RWPE2 (cell line): ENCODE results near the gene TLL2.

Source experiments
- ATAC-seq: fragments of 200-7000 bp; cut with Tn5 transposase; 3 replicates; pipeline ENCODE4 v1.9.1; 2021; ENCODE audit warnings: low read depth
- DNase-seq: peaks from one replicate; pipeline ENCODE4 v3.0.0-alpha.2; 2020; ENCODE audit warnings: low spot score
- H3K27ac ChIP-seq: fragments of 450-650 bp; 2 replicates; pipeline ENCODE4 v1.5.1; 2017; ENCODE audit warnings: mild to moderate bottlenecking; ENCODE audit not compliant: poor library complexity, severe bottlenecking
- H3K27me3 ChIP-seq: fragments of 250-450 bp; sonication (Bioruptor Pico); 2 replicates; pipeline ENCODE4 v1.5.1; 2021; ENCODE audit warnings: mild to moderate bottlenecking, moderate library complexity; ENCODE audit not compliant: insufficient read depth, poor library complexity, severe bottlenecking
- H3K36me3 ChIP-seq: fragments of 250-450 bp; sonication (Bioruptor Pico); 2 replicates; pipeline ENCODE4 v1.5.1; 2020; ENCODE audit warnings: low read depth, mild to moderate bottlenecking, moderate library complexity
- H3K4me1 ChIP-seq: fragments of 250-450 bp; sonication (Bioruptor Pico); 2 replicates; pipeline ENCODE4 v1.5.1; 2021; ENCODE audit warnings: mild to moderate bottlenecking, moderate library complexity; ENCODE audit not compliant: insufficient read depth, poor library complexity, severe bottlenecking
- H3K4me3 ChIP-seq: fragments of 250-450 bp; sonication (Bioruptor Pico); 2 replicates; pipeline ENCODE4 v1.5.1; 2021; ENCODE audit warnings: mild to moderate bottlenecking, moderate library complexity; ENCODE audit not compliant: severe bottlenecking
- H3K9me3 ChIP-seq: fragments of 250-450 bp; sonication (Bioruptor Pico); 2 replicates; pipeline ENCODE4 v1.5.1; 2021; ENCODE audit warnings: mild to moderate bottlenecking, moderate library complexity; ENCODE audit not compliant: severe bottlenecking
- TF ChIP-seq, protein P1 (sequence below): fragments of 450-650 bp; IDR thresholded peaks from one replicate; pipeline ENCODE4 v1.5.1; 2017; ENCODE audit warnings: mild to moderate bottlenecking, moderate library complexity; ENCODE audit not compliant: poor library complexity, severe bottlenecking

TLL2 gene

DNA sequence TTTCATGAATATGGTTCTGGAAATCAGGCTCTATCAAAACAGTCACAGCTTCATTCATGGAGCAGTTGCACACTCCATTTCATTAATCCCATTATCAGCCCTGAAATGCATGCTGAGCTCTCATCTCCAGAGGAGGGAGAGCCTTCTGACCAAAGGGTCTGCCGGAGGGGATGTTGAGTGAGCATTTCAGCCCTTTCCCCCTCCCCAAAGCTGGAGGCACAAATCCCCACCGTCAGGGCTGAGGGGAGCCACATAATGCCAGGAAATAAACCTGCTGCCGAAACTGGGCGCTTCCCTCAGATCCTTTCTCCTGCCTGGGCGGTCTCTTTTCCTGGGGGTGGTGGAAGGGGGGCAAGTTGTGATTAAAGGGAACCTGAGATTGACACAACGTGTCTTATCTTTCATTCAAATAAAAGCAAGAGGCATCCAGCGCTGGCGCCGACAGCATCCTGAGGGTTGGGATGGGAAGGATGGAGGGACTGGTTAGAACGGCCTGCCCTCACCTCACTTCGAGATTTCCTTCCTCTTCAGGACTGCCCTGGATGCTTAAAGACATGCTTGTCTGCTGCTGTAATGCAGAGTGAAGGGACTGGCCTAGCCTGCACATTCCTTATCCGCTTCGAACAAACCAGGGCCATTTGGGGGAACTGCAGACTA lies 71.6 kb downstream of the TLL2 start:
- no peaks in the 10 kb centered on the region for H3K4me1 ChIP-seq
- DNase-seq (no peak), ATAC-seq (no peak)
- H3K9me3 ChIP-seq, result no peaks in the 10 kb centered on the region
- TF ChIP-seq, protein P1, sequence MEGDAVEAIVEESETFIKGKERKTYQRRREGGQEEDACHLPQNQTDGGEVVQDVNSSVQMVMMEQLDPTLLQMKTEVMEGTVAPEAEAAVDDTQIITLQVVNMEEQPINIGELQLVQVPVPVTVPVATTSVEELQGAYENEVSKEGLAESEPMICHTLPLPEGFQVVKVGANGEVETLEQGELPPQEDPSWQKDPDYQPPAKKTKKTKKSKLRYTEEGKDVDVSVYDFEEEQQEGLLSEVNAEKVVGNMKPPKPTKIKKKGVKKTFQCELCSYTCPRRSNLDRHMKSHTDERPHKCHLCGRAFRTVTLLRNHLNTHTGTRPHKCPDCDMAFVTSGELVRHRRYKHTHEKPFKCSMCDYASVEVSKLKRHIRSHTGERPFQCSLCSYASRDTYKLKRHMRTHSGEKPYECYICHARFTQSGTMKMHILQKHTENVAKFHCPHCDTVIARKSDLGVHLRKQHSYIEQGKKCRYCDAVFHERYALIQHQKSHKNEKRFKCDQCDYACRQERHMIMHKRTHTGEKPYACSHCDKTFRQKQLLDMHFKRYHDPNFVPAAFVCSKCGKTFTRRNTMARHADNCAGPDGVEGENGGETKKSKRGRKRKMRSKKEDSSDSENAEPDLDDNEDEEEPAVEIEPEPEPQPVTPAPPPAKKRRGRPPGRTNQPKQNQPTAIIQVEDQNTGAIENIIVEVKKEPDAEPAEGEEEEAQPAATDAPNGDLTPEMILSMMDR, result no peak
- no peaks in the 10 kb centered on the region for H3K36me3 ChIP-seq
- H3K27ac ChIP-seq, result no peak overlapping the region
- H3K4me3 ChIP-seq, result no peak overlapping the region
- H3K27me3 ChIP-seq, result no peaks in the 10 kb centered on the region

DNA sequence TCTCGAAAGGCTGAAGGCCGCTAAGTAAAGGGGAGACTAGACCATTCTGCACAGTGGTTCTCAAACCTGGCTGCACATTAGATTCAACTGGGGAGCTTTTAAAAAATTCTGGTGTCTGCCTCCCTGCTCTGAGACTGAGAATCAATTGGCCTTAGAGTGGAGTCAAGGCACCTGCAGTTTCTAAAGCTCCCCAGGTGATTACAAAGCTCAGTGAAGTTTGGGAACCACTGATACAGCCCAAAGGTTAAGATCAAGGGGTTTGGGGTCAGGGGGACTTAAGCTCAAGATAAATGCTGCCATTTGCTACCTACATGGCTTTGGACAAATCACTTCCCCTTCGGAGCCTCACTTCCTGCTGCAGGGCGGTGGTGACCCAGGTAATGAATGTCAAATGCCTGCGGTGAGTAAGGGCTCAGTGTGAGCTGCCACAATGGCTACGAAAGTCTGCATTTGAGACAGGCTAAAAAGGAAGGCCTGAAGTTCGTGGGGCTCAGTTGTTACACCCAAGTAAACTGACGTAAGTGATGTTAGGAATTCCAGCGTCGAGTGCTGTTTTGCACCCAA lies 72.3 kb downstream of the TLL2 start:
- TF ChIP-seq, protein P1, result no peak
- Histone ChIP-seq H3K9me3 (no peaks in the 10 kb centered on the region), H3K36me3 (no peaks in the 10 kb centered on the region), H3K4me3 (no peak overlapping the region), H3K4me1 (no peaks in the 10 kb centered on the region), H3K27me3 (no peaks in the 10 kb centered on the region), H3K27ac (no peak overlapping the region)
- ATAC-seq, result no peak
- no peak for DNase-seq

DNA sequence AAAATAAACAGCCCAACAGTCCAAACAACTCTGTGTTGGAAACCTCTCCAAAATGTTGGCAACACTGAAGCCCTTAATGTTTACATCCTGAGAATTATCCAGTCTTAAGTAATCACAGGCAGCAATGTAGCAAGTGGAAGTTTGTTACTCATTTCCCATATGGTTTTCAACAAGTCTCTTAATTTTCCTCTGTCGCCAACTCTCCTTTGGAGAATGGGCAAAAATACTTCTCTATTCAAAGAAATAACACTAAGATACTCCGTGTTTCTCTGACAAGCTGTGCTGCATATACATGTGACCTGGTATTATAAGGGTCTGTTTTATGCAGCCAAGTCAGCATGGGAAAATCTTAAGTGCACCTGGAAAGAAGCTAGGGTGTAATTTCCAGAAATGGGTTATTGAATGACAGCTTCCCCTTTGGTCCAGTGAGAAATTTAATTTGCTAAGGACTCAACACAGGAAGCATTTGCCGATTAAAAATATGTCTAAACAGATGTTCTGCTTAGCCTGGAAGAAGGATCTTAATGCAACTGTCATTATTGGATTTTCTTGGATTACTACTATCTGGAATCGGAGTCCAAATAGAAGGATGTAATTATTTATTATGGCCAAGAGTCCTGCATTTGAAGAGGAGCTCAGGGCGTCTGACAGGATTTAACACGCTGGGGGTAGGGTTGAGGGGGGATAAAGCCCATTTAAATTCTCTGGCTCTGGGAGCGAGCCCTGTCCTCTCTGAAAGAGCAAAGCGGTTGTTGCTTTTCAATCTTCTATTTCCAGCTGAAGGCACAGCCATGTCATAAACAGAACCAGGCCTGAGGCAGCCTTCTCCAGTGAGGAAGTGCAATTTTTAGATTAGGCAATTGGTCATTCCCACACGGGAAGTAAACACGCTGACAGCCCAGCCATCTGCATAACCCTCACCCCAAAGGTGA lies 73.1 kb downstream of the TLL2 start:
- no peak for ATAC-seq
- no peaks in the 10 kb centered on the region for H3K36me3 ChIP-seq
- TF ChIP-seq, protein P1, result no peak
- no peak overlapping the region for H3K27ac ChIP-seq
- H3K4me3 ChIP-seq, result no peak overlapping the region
- H3K27me3 ChIP-seq, result no peaks in the 10 kb centered on the region
- no peaks in the 10 kb centered on the region for H3K4me1 ChIP-seq
- no peak for DNase-seq
- H3K9me3 ChIP-seq, result no peaks in the 10 kb centered on the region

DNA sequence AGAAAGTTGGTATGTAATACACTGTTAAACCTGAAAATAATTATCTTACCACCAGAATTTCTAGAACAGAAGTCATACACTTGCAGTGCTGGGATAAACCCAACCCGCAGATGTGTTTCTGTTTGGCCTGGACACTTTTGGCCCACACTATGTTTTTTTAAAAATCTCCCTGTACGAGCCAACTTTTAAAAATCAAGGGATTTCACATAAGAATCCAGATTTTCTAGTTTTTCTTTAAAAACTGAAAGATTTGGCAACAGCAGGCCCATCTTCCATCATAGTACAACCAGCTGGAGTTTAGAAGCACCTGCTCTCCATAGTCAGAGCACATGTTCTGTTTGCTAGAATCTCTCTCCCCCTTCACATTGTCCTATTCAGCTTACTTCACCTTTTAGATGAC lies 74.0 kb downstream of the TLL2 start:
- H3K36me3 ChIP-seq, result no peaks in the 10 kb centered on the region
- H3K4me1 ChIP-seq, result no peaks in the 10 kb centered on the region
- TF ChIP-seq, protein P1, result no peak
- DNase-seq (no peak), ATAC-seq (no peak)
- no peak overlapping the region for H3K4me3 ChIP-seq
- H3K9me3 ChIP-seq, result no peaks in the 10 kb centered on the region
- no peaks in the 10 kb centered on the region for H3K27me3 ChIP-seq
- no peak overlapping the region for H3K27ac ChIP-seq

DNA sequence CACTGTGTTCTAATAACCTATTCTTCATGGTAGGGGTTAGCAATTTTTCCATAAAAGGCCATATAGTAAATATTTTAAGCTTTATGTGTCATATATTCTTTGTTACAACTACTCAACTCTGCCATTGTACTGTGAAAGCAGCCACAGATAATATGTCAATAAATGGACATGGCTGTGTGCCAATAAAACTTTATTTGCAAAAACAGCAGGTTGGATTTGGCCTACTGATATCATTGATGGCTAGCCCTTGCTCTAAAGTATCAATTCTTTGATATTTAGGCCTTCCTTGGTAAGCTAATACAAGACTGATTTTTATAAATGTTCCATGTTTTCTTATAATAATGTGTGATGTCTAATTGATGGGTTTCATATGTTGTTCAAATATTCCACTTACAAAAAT lies 77.7 kb downstream of the TLL2 start:
- no peaks in the 10 kb centered on the region for H3K4me1 ChIP-seq
- H3K4me3 ChIP-seq, result no peak overlapping the region
- no peaks in the 10 kb centered on the region for H3K36me3 ChIP-seq

More for the DNA sequence above, 77.7 kb downstream of the TLL2 start:
- DNase-seq, result no peak
- Histone ChIP-seq H3K9me3 (no peaks in the 10 kb centered on the region), H3K27ac (no peak overlapping the region), H3K27me3 (no peaks in the 10 kb centered on the region)
- no peak for ATAC-seq
- TF ChIP-seq, protein P1, result no peak
